ENCODE data around the gene DCX.

DCX gene

GRCh38 chrX:111328858-111329257 lies 83.1 kb downstream of the DCX start:
- Mint-ChIP-seq H3K4me1 (no peaks in the 10 kb centered on the region), H3K27ac (no peak overlapping the region), H3K36me3 (ENCODE audit: low read depth) (peaks cover 4% of the 10 kb centered on the region), H3K4me3 (no peak overlapping the region), H3K27me3 (ENCODE audit: low read depth, poor library complexity) (no peaks in the 10 kb centered on the region), H3K9me3 (no peaks in the 10 kb centered on the region)
- DNase-seq = no peak
- no peak for TF ChIP-seq CTCF (IDR thresholded peaks at IDR 0.05)

GRCh38 chrX:111322231-111322855 lies 89.6 kb downstream of the DCX start:
- Mint-ChIP-seq H3K9me3 (peaks cover 2% of the 10 kb centered on the region), H3K4me1 (no peaks in the 10 kb centered on the region), H3K4me3 (no peak overlapping the region)

GRCh38 chrX:111319451-111319850 lies 92.5 kb downstream of the DCX start:
- H3K9me3 Mint-ChIP-seq = peaks cover 14% of the 10 kb centered on the region
- H3K4me1 Mint-ChIP-seq = no peaks in the 10 kb centered on the region
- H3K36me3 Mint-ChIP-seq (ENCODE audit: low read depth) = no peaks in the 10 kb centered on the region
- no peak overlapping the region for H3K27ac Mint-ChIP-seq
- peaks cover 11% of the 10 kb centered on the region for H3K27me3 Mint-ChIP-seq (ENCODE audit: low read depth, poor library complexity)
- TF ChIP-seq CTCF (IDR thresholded peaks at IDR 0.05) = no peak
- no peak for DNase-seq
- no peak overlapping the region for H3K4me3 Mint-ChIP-seq

More at GRCh38 chrX:111322231-111322855, 89.6 kb downstream of the DCX start:
- Mint-ChIP-seq H3K27me3 (ENCODE audit: low read depth, poor library complexity) (peaks cover 10% of the 10 kb centered on the region), H3K27ac (no peak overlapping the region), H3K36me3 (ENCODE audit: low read depth) (no peaks in the 10 kb centered on the region)
- no peak for DNase-seq
- no peak for TF ChIP-seq CTCF (IDR thresholded peaks at IDR 0.05)

- H3K27ac Mint-ChIP-seq = no peak overlapping the region
- H3K9me3 Mint-ChIP-seq = peaks cover 18% of the 10 kb centered on the region
- TF ChIP-seq CTCF (IDR thresholded peaks at IDR 0.05) = no peak
- no peak for DNase-seq
- no peak overlapping the region for H3K4me3 Mint-ChIP-seq
- H3K36me3 Mint-ChIP-seq (ENCODE audit: low read depth) = no peaks in the 10 kb centered on the region
- peaks cover 11% of the 10 kb centered on the region for H3K27me3 Mint-ChIP-seq (ENCODE audit: low read depth, poor library complexity)
- H3K4me1 Mint-ChIP-seq = no peaks in the 10 kb centered on the region
Observed at GRCh38 chrX:111318901-111319300, 93.1 kb downstream of the DCX start.

- TF ChIP-seq CTCF (IDR thresholded peaks at IDR 0.05) = no peak
- no peak overlapping the region for H3K4me3 Mint-ChIP-seq
Observed at GRCh38 chrX:111309083-111309482, 102.9 kb downstream of the DCX start.

GRCh38 chrX:111308039-111308438 lies 104.0 kb downstream of the DCX start:
- Mint-ChIP-seq H3K36me3 (ENCODE audit: low read depth) (no peaks in the 10 kb centered on the region), H3K4me3 (no peak overlapping the region), H3K9me3 (no peaks in the 10 kb centered on the region), H3K27ac (no peak overlapping the region), H3K27me3 (ENCODE audit: low read depth, poor library complexity) (no peaks in the 10 kb centered on the region), H3K4me1 (no peaks in the 10 kb centered on the region)
- no peak for TF ChIP-seq CTCF (IDR thresholded peaks at IDR 0.05)
- DNase-seq = no peak

More at GRCh38 chrX:111309083-111309482, 102.9 kb downstream of the DCX start:
- peaks cover under 1% of the 10 kb centered on the region for H3K9me3 Mint-ChIP-seq
- DNase-seq = no peak
- no peaks in the 10 kb centered on the region for H3K4me1 Mint-ChIP-seq
- no peaks in the 10 kb centered on the region for H3K27me3 Mint-ChIP-seq (ENCODE audit: low read depth, poor library complexity)
- H3K27ac Mint-ChIP-seq = peak overlapping the region; percentile 56
- no peaks in the 10 kb centered on the region for H3K36me3 Mint-ChIP-seq (ENCODE audit: low read depth)
